ENCODE measurements around the gene SLC25A21.
"Not testable (repeated sequence)": the region's sequence is repeated elsewhere in the genome, so short reads cannot be mapped to it uniquely, and the experiment has no call there.

SLC25A21 gene

DNA sequence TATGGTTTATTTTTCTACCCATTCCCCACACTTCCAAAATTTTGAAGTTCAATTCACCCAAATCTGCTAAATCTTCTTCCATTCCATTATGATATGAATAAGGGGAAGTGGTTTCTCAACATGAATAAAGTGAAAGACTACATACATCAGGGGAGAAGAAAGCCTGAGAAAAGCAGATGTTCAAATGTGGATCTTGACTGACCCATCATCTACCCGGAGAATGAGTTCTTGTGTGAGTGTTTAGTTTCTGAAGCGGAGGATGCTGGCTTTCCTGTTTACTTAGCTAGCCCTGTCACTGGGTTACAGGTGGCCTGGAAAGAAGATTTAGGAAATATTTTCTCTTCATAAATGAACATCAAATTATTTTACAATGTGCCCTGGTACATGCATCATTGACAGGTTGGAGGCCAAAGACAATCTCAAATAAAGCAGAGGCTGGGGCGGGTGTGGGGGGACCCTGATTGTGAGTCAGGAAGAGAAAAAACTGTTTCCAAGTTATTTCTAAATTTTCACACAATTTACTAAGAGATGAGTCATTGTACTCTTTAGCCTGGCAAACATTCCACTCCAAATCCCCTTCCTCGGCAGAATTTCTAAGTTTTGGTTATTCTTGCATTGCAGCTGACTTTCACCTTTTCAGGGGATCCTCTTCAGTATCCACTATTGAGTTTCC lies 135.6 kb downstream of the SLC25A21 start:
- DNase-seq, result no peak

- DNase-seq, result no peak
Measured at GRCh38 chr14:37035401-37035800, 137.0 kb downstream of the SLC25A21 start.

- DNase-seq, result no peak
Measured at GRCh38 chr14:37034410-37035285, 137.8 kb downstream of the SLC25A21 start.

GRCh38 chr14:37032863-37033262 lies 139.5 kb downstream of the SLC25A21 start:
- DNase-seq, result no peak

DNA sequence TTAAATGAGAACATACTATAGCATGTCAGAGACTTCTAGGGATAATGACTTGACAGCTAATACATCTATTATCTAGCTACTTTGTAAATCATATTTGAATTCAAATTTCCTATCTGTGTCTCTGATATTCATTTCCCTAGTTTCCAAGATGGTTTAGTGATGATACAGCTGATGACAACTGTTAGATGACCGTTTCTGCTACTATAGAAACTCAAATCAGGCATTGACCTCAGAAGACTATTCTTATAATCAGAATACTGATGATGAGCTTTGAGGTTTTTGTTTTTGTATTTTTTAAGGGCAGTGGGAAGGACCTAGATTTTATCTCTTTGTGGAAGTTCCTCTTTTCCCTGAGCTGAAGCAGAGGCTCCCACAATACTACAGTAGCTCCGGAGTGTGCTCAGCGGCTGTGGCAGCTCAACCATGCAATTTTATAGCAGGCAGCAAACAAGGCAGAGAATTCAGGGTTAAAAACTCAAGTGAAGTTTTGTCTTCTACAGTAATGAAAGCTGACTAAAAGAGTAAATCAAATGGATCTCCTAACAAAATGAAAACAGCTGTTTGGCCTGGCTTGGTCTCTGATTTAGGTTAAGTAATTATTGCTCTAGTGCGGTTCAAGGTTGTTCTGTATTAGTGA lies 145.1 kb downstream of the SLC25A21 start:
- no peak for DNase-seq

DNA sequence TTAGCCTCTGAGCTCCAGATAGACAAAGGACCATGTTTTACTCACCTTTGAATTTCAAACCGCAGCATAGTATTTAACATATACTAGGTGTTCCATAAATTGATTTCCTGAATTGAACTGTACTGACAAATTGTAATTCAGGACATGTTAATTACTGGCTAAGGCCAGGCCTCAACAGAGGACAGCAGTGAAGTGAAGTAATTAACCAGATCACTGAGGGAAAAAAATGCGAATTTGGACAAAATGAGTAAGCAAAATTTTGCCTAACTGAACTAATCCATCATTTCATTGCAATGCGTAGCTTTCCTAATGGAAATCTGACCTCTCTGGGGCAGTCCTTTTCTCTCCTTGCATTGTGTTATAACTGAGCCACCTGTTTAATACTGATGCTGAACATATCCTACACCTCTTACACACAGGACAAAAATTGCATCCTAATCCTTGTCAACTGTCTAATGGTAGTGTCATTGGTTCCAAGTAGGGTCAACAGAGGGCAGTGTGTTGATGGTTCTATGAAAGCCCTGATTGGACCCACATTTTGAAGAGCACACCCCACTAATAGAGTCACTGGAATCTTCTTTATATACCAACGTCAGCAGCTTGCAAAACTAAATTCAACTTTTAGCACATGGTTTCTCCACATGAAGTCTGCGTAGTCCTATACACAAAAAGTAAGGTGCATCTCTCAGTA lies 148.4 kb downstream of the SLC25A21 start:
- no peak for DNase-seq

DNA sequence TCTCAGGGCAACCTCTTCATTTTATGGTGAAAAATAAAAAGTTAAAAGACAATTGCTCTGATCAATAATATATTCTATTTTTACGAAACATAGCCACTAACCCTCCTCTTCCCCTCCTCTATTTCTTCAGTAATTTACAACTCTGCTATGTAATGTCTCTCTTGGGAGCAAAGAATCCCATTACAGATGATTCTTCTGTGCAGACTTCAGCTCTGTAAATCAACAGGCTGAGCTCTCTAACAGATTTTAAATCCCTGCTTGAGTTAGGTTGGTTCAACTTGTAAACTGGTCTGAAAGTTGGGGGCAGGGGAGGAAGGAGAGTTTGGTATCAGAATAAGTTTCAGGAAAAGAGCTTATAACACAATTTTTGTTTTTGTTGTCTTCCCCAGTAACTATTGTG lies 151.0 kb downstream of the SLC25A21 start:
- no peak for DNase-seq

- no peak for DNase-seq
Measured at GRCh38 chr14:37019488-37019887, 152.9 kb downstream of the SLC25A21 start.

- DNase-seq, result no peak
Measured at GRCh38 chr14:37018571-37019240, 153.7 kb downstream of the SLC25A21 start.

GRCh38 chr14:37013078-37013477 lies 159.3 kb downstream of the SLC25A21 start:
- DNase-seq, result no peak

GRCh38 chr14:36998686-36999085 lies 173.7 kb downstream of the SLC25A21 start:
- DNase-seq, result no peak

GRCh38 chr14:36997843-36998242 lies 174.6 kb downstream of the SLC25A21 start:
- no peak for DNase-seq

DNA sequence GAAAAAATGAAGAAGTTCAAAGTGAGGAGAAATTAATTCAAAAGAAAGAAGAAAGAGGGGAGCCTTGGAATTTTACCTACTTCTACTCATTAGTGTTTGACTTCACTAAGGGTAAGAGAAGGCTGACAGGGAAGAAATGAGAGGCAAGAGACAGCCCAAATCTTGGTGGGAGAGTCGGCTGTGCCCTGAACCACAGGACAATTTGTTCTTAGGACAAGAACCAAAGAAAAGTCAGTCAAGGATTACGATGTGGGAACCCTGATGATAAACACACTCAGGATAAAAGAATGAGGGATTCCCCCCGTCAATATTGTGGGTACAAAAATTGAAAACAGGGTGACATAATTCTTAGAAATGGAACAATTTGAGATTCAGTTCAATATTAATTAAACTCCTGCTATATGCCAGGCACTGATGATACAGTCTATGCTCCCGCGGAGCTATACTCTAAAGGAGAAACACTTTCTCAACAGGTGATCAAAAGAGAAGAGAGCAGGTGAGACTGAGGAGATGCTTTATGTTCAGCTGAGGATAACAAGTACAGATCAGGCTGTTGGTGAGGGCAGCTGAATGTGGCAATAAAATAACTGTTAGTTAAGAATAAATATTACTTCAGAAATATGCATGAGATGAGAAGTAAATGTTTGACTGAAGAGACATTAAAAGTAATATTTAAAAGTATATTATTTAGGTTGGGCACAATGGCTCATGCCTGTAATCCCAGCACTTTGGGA lies 175.4 kb downstream of the SLC25A21 start:
- DNase-seq, result no peak

GRCh38 chr14:36996133-36996856 lies 176.1 kb downstream of the SLC25A21 start:
- DNase-seq, result no peak

DNA sequence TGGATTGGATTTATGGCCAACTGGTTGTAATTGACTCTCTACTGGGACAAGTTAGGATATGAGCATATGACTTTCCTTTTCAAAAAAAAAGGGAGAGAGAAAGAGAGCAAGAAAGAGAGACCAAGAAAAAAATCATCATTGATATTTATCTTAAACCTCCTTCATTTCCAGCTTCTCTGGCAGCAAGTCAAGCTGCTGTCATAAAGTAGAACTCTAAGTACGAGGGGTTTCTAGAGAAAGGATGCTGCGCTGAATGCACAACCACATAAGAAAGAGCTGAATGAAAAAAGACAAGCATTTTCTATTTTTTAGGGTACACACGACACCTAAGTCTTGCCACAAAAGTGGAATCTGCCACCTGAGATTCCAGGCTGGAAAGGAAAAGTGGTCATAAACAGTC lies 182.6 kb downstream of the SLC25A21 start:
- DNase-seq, result no peak

- no peak for DNase-seq
Measured at GRCh38 chr14:36988989-36989388, 183.4 kb downstream of the SLC25A21 start.

GRCh38 chr14:36988568-36988967 lies 183.8 kb downstream of the SLC25A21 start:
- DNase-seq, result no peak

- DNase-seq, result no peak
Measured at GRCh38 chr14:36986407-36986806, 186.0 kb downstream of the SLC25A21 start.

- no peak for DNase-seq
Measured at GRCh38 chr14:36981832-36982529, 190.4 kb downstream of the SLC25A21 start.

- DNase-seq, result not testable (repeated sequence)
Measured at GRCh38 chr14:36980413-36980812, 192.0 kb downstream of the SLC25A21 start.

Data from T1000 (cell line).